Peyer's patch (tissue), 4 donors: ENCODE data around the gene PTGES.
"Not testable (repeated sequence)": the region's sequence is repeated elsewhere in the genome, so short reads cannot be mapped to it uniquely, and the experiment has no call there.

ENCODE experiments used
- CTCF ChIP-seq, 6 experiments: fragments of 450-650 bp in 4 of 6; fragments of 200-600 bp in 2 of 6; sonication (generic) in 1 of 6; IDR thresholded peaks; one replicate each; pipeline ENCODE4 v1.5.1; 2017 to 2019; ENCODE audit warnings: antibody characterized with exemption in 6 of 6, mild to moderate bottlenecking in 3 of 6, moderate library complexity in 1 of 6
- POLR2A ChIP-seq, 2 donors: fragments of 450-650 bp; IDR thresholded peaks; one replicate each; pipeline ENCODE4 v1.5.1; 2017; ENCODE audit warnings: antibody characterized with exemption in 2 of 2, mild to moderate bottlenecking in 2 of 2, moderate library complexity in 2 of 2

- TF ChIP-seq CTCF, POLR2A (IDR thresholded peaks at IDR 0.05): not testable (repeated sequence)
Measured at GRCh38 chr9:129784970-129785369, 32.1 kb upstream of the PTGES start.
